B cell (primary cell): ENCODE data around the gene SALL3. TPM values are rescaled to one million over a fixed set of nuclear protein-coding genes. Genes with fewer than 3 reads are reported as not detected.

Experiments used
- ATAC-seq: fragments of 200-7000 bp; cut with Tn5 transposase; one replicate; pipeline ENCODE4 v1.10.0; 2021; ENCODE audit warnings: low read depth, mild to moderate bottlenecking, moderate number of reproducible peaks, moderate library complexity
- CTCF ChIA-PET: fragments of 350-600 bp; sonication (Branson Sonifier 250); formaldehyde crosslinking; loops from one replicate; lab custom pipeline; 2021; ENCODE audit warnings: antibody characterized with exemption, inconsistent platforms; lab: Charles Lee
- POLR2A ChIA-PET: fragments of 350-600 bp; sonication (Branson Sonifier 250); formaldehyde crosslinking; loops from one replicate; lab custom pipeline; 2021; ENCODE audit warnings: antibody characterized with exemption; lab: Charles Lee
- DNase-seq: peaks from one replicate; pipeline ENCODE4 v3.0.0; 2013
- H2AFZ ChIP-seq: 2 replicates; pipeline ENCODE4 v1.6.1; 2012; ENCODE audit warnings: mild to moderate bottlenecking, low read depth, low read length; ENCODE audit not compliant: insufficient read depth, poor library complexity, severe bottlenecking
- H3K27ac ChIP-seq, 2 donors: 1 replicate in 1 of 2; 2 replicates in 1 of 2; pipeline ENCODE4 v1.5.1; 2012 to 2013; ENCODE audit warnings: low read length in 2 of 2, mild to moderate bottlenecking in 2 of 2, moderate library complexity in 1 of 2
- H3K27me3 ChIP-seq, 4 experiments: fragments of 200-600 bp in 1 of 4; sonication (generic) in 1 of 4; replicated peaks in 1 of 4; 1 replicate in 2 of 4; 2 replicates in 2 of 4; pipeline versions ENCODE4 v1.6.1 to v1.7.0; 2013 to 2016; ENCODE audit warnings: low read length in 3 of 4, mild to moderate bottlenecking in 2 of 4, mixed read lengths in 1 of 4, moderate library complexity in 1 of 4; ENCODE audit not compliant: insufficient read depth in 4 of 4, control insufficient read depth in 3 of 4; ENCODE audit errors: control extremely low read depth in 1 of 4
- H3K36me3 ChIP-seq, 2 experiments: replicated peaks in 1 of 2; 1 replicate in 1 of 2; 2 replicates in 1 of 2; pipeline versions ENCODE4 v1.6.1 to v1.7.1; 2013; ENCODE audit warnings: low read length in 1 of 2; ENCODE audit not compliant: insufficient read depth in 2 of 2, control insufficient read depth in 1 of 2; ENCODE audit errors: control extremely low read depth in 1 of 2, extremely low read depth in 1 of 2
- H3K4me1 ChIP-seq, 2 donors: fragments of 200-600 bp in 1 of 2; sonication (generic) in 1 of 2; 1 replicate in 1 of 2; 2 replicates in 1 of 2; pipeline versions ENCODE4 v1.5.1 to v1.6.1; 2013 to 2017; ENCODE audit warnings: low read length in 2 of 2; ENCODE audit not compliant: control insufficient read depth in 2 of 2, insufficient read depth in 2 of 2
- H3K4me2 ChIP-seq: replicated peaks from 2 replicates; pipeline ENCODE3; 2012; ENCODE audit warnings: mild to moderate bottlenecking, low read depth, low read length; ENCODE audit not compliant: poor library complexity, severe bottlenecking
- H3K4me3 ChIP-seq, 5 experiments: fragments of 200-600 bp in 1 of 5; sonication (generic) in 1 of 5; 1 replicate in 3 of 5; 2 replicates in 2 of 5; pipeline versions ENCODE4 v1.5.1 to v1.7.0; 2011 to 2016; ENCODE audit warnings: low read length in 4 of 5, mild to moderate bottlenecking in 4 of 5, low read depth in 2 of 5, control low read depth in 1 of 5, moderate library complexity in 1 of 5; ENCODE audit not compliant: insufficient read depth in 1 of 5; ENCODE audit errors: control extremely low read depth in 1 of 5, extremely low read depth in 1 of 5
- H3K79me2 ChIP-seq: fragments of 200-600 bp; sonication (generic); one replicate; pipeline ENCODE4 v1.6.0; 2016; ENCODE audit warnings: low read length; ENCODE audit not compliant: control insufficient read depth, insufficient read depth
- H3K9ac ChIP-seq: fragments of 200-600 bp; sonication (generic); 2 replicates; pipeline ENCODE4 v1.6.1; 2017; ENCODE audit warnings: mild to moderate bottlenecking, low read length, moderate library complexity
- H3K9me3 ChIP-seq, 3 donors: one replicate each; pipeline versions ENCODE4 v1.6.1 to v1.7.1; 2013; ENCODE audit warnings: low read length in 2 of 3; ENCODE audit not compliant: control insufficient read depth in 2 of 3, insufficient read depth in 1 of 3; ENCODE audit errors: control extremely low read depth in 1 of 3
- H4K20me1 ChIP-seq: 2 replicates; pipeline ENCODE4 v1.6.0; 2012; ENCODE audit warnings: mild to moderate bottlenecking, low read length; ENCODE audit not compliant: insufficient read depth, control insufficient read depth, poor library complexity, severe bottlenecking
- H3K27ac Mint-ChIP-seq: one replicate; pipeline ENCODE4 v1.8.0; 2021; ENCODE audit warnings: mixed read lengths
- H3K27me3 Mint-ChIP-seq: one replicate; pipeline ENCODE4 v1.8.0; 2021; ENCODE audit warnings: mixed read lengths
- H3K4me1 Mint-ChIP-seq: one replicate; pipeline ENCODE4 v1.8.0; 2021; ENCODE audit warnings: mixed read lengths
- H3K4me3 Mint-ChIP-seq: one replicate; pipeline ENCODE4 v1.8.0; 2021; ENCODE audit warnings: mixed read lengths
- H3K9me3 Mint-ChIP-seq: one replicate; pipeline ENCODE4 v1.8.0; 2022; ENCODE audit warnings: mixed read lengths; ENCODE audit not compliant: insufficient read depth
- CTCF ChIP-seq: fragments of 200-600 bp; IDR thresholded peaks from one replicate; pipeline ENCODE4 v1.8.0; 2022; ENCODE audit warnings: antibody characterized with exemption, mild to moderate bottlenecking
- EZH2 ChIP-seq: IDR thresholded peaks from 2 replicates; pipeline ENCODE4 v1.6.1; 2012; ENCODE audit warnings: borderline replicate concordance, low read depth, mild to moderate bottlenecking, moderate library complexity, low read length; ENCODE audit not compliant: insufficient read depth, poor library complexity, severe bottlenecking
- WGBS: methylation state at CpG from one replicate; pipeline ENCODE4 v1.1.5; 2013; ENCODE audit warnings: missing lambda C conversion rate; ENCODE audit not compliant: insufficient coverage; 5-methylcytosine and 5-hydroxymethylcytosine counted together
- intact Hi-C: fragments of 100-400 bp; cut with micrococcal nuclease; formaldehyde crosslinking; loops from one replicate; pipeline ENCODE4 v1.10.0; 2022
- polyA plus RNA-seq: library from polyadenylated mRNA; depleted of rRNA; stranded (reverse); fragments of >200 nt; gene quantifications from 2 replicates; pipeline ENCODE4 v1.2.3, GENCODE V29; 2012
- total RNA-seq, 2 donors: library from RNA; stranded (reverse); fragments of 120-200 nt in 1 of 2; gene quantifications; 1 replicate in 1 of 2; 2 replicates in 1 of 2; pipeline versions ENCODE4 v1.2.3 to v1.2.4, GENCODE V29; 2013 to 2022

Gene SALL3
- total and polyA plus RNA-seq, 2 donors (not counting 1 experiment from before 2014, with no cell fraction given) = not detected

GRCh38 chr18:78966793-78967106, 12.9 kb upstream of the SALL3 start:
- TF ChIP-seq CTCF = no peak
- TF ChIP-seq EZH2 = no peak
- Histone ChIP-seq H3K4me1 (no peaks in the 10 kb centered on the region), H3K36me3 (no peaks in the 10 kb centered on the region), H3K4me3 (no peak overlapping the region), H2AFZ (no peak overlapping the region), H3K27ac (no peak overlapping the region), H3K4me2 (no peak overlapping the region), H3K9me3 (peaks cover 0 to 23% (median 0%) of the 10 kb centered on the region in 3 donors), H3K9ac (no peak overlapping the region), H3K27me3 (peaks cover 0 to 13% (median 2%) of the 10 kb centered on the region in 4 experiments), H4K20me1 (no peaks in the 10 kb centered on the region), H3K79me2 (no peaks in the 10 kb centered on the region)
- H3K4me3 Mint-ChIP-seq = no peak overlapping the region
- intact Hi-C loops = no loop called here
- H3K9me3 Mint-ChIP-seq = peaks cover 15% of the 10 kb centered on the region
- ChIA-PET POLR2A (no interaction called here), CTCF (no interaction called here)
- ATAC-seq = no peak
- no peak overlapping the region for H3K27ac Mint-ChIP-seq
- no peaks in the 10 kb centered on the region for H3K4me1 Mint-ChIP-seq
- no peak for DNase-seq
- peaks cover 24% of the 10 kb centered on the region for H3K27me3 Mint-ChIP-seq
- WGBS = no CpG with 5 or more reads among the region's 1 CpG

GRCh38 chr18:78967692-78968091, 11.9 kb upstream of the SALL3 start:
- Mint-ChIP-seq H3K4me1 (no peaks in the 10 kb centered on the region), H3K27ac (no peak overlapping the region), H3K4me3 (no peak overlapping the region), H3K9me3 (peaks cover 7% of the 10 kb centered on the region), H3K27me3 (peaks cover 31% of the 10 kb centered on the region)
- H3K9ac ChIP-seq = no peak overlapping the region
- TF ChIP-seq CTCF = no peak
- TF ChIP-seq EZH2 = no peak
- no peak overlapping the region for H3K4me2 ChIP-seq
- H3K79me2 ChIP-seq = no peaks in the 10 kb centered on the region
- intact Hi-C loops = no loop called here
- 100% methylated on average over 1 of the region's 6 CpGs for WGBS
- no peaks in the 10 kb centered on the region for H3K36me3 ChIP-seq
- no peak for DNase-seq
- no peak overlapping the region for H3K27ac ChIP-seq
- no peak for ATAC-seq
- POLR2A ChIA-PET = no interaction called here
- H3K4me3 ChIP-seq = no peak overlapping the region
- H2AFZ ChIP-seq = no peak overlapping the region
- H4K20me1 ChIP-seq = no peaks in the 10 kb centered on the region
- CTCF ChIA-PET = no interaction called here
- peaks cover 0 to 19% (median 2%) of the 10 kb centered on the region in 4 experiments for H3K27me3 ChIP-seq
- peaks cover 0 to 26% (median 0%) of the 10 kb centered on the region in 3 donors for H3K9me3 ChIP-seq
- H3K4me1 ChIP-seq = no peaks in the 10 kb centered on the region
